BLaER1 treated with 17β-estradiol and CSF1 and Interleukin-3, amounts not matched to agents 10 nM and 100 nM (cell line): ENCODE results near the gene EXTL2.

Experiments used
- H3K27ac ChIP-seq, 11 experiments: shearing (Covaris generic); formaldehyde crosslinking; 2 replicates each; pipeline ENCODE4 v1.8.1; 2022
- H3K27me3 ChIP-seq, 11 experiments: shearing (Covaris generic); formaldehyde crosslinking; 2 replicates each; pipeline ENCODE4 v1.8.1; 2022
- H3K36me3 ChIP-seq, 11 experiments: shearing (Covaris generic); formaldehyde crosslinking; 2 replicates each; pipeline ENCODE4 v1.8.1; 2022
- H3K4me1 ChIP-seq, 10 experiments: shearing (Covaris generic); formaldehyde crosslinking; 2 replicates each; pipeline ENCODE4 v1.8.1; 2022
- H3K4me2 ChIP-seq, 11 experiments: shearing (Covaris generic); formaldehyde crosslinking; 2 replicates each; pipeline ENCODE4 v1.8.1; 2022
- H3K4me3 ChIP-seq, 10 experiments: shearing (Covaris generic); formaldehyde crosslinking; 2 replicates each; pipeline ENCODE4 v1.8.1; 2022
- H3K9ac ChIP-seq, 11 experiments: shearing (Covaris generic); formaldehyde crosslinking; 2 replicates each; pipeline ENCODE4 v1.8.1; 2022
- H3K9me3 ChIP-seq, 11 experiments: shearing (Covaris generic); formaldehyde crosslinking; replicated peaks in 1 of 11; 2 replicates each; pipeline ENCODE4 v1.8.1; 2022
- H4K20me1 ChIP-seq, 11 experiments: shearing (Covaris generic); formaldehyde crosslinking; 2 replicates each; pipeline ENCODE4 v1.8.1; 2022
- Cebpa-rat ChIP-seq, 11 experiments: shearing (Covaris generic); IDR thresholded peaks; 2 replicates each; pipeline ENCODE4 v1.8.1; 2022

Gene EXTL2

GRCh38 chr1:100876291-100876690 is 18.4 kb downstream of the EXTL2 start:
- Histone ChIP-seq H3K27me3 (no peaks in the 10 kb centered on the region), H3K27ac (no peak overlapping the region), H3K4me1 (no peaks in the 10 kb centered on the region), H3K9ac (no peak overlapping the region), H4K20me1 (no peaks in the 10 kb centered on the region), H3K4me3 (no peak overlapping the region), H3K9me3 (no peaks in the 10 kb centered on the region), H3K36me3 (peaks cover 0 to 40% (median 8%) of the 10 kb centered on the region in 11 experiments; a peak in 11 of 22 replicates), H3K4me2 (no peak overlapping the region)
- no peak for TF ChIP-seq Cebpa-rat (IDR thresholded peaks at IDR 0.05)

GRCh38 chr1:100875228-100875627 is 19.4 kb downstream of the EXTL2 start:
- no peaks in the 10 kb centered on the region for H4K20me1 ChIP-seq
- peaks cover 0 to 40% (median 8%) of the 10 kb centered on the region in 11 experiments; a peak in 11 of 22 replicates for H3K36me3 ChIP-seq
- TF ChIP-seq Cebpa-rat (IDR thresholded peaks at IDR 0.05) = no peak
- H3K9ac ChIP-seq = no peak overlapping the region
- H3K4me1 ChIP-seq = no peaks in the 10 kb centered on the region
- no peaks in the 10 kb centered on the region for H3K27me3 ChIP-seq
- no peaks in the 10 kb centered on the region for H3K9me3 ChIP-seq
- H3K4me3 ChIP-seq = no peak overlapping the region
- no peak overlapping the region for H3K27ac ChIP-seq
- H3K4me2 ChIP-seq = no peak overlapping the region

- Histone ChIP-seq H3K27ac (no peak overlapping the region), H3K9ac (no peak overlapping the region), H3K4me3 (no peak overlapping the region), H4K20me1 (no peaks in the 10 kb centered on the region), H3K36me3 (peaks cover 0 to 40% (median 8%) of the 10 kb centered on the region in 11 experiments; a peak in 11 of 22 replicates), H3K27me3 (no peaks in the 10 kb centered on the region), H3K9me3 (no peaks in the 10 kb centered on the region), H3K4me1 (no peaks in the 10 kb centered on the region), H3K4me2 (no peak overlapping the region)
- no peak for TF ChIP-seq Cebpa-rat (IDR thresholded peaks at IDR 0.05)
These were observed 20.2 kb downstream of the EXTL2 start for GRCh38 chr1:100874433-100874832.

GRCh38 chr1:100869996-100870395 is 24.6 kb downstream of the EXTL2 start:
- H3K9me3 ChIP-seq = no peaks in the 10 kb centered on the region
- H3K4me2 ChIP-seq = no peak overlapping the region
- no peak overlapping the region for H3K4me3 ChIP-seq
- no peaks in the 10 kb centered on the region for H3K4me1 ChIP-seq
- no peaks in the 10 kb centered on the region for H4K20me1 ChIP-seq
- no peak for TF ChIP-seq Cebpa-rat (IDR thresholded peaks at IDR 0.05)
- H3K36me3 ChIP-seq = peaks cover 0 to 7% (median 0%) of the 10 kb centered on the region in 11 experiments; a peak in 2 of 22 replicates
- no peaks in the 10 kb centered on the region for H3K27me3 ChIP-seq
- H3K9ac ChIP-seq = no peak overlapping the region
- H3K27ac ChIP-seq = no peak overlapping the region

- Histone ChIP-seq H3K27ac (no peak overlapping the region), H3K27me3 (no peaks in the 10 kb centered on the region), H3K9me3 (no peaks in the 10 kb centered on the region), H3K9ac (no peak overlapping the region), H3K4me1 (no peaks in the 10 kb centered on the region), H4K20me1 (no peaks in the 10 kb centered on the region), H3K36me3 (0 out of 22 replicates have a peak, but pooled peaks cover 0 to under 1% (median 0%) of the 10 kb centered on the region in 11 experiments), H3K4me3 (no peak overlapping the region), H3K4me2 (no peak overlapping the region)
- TF ChIP-seq Cebpa-rat (IDR thresholded peaks at IDR 0.05) = no peak
These were observed 26.2 kb downstream of the EXTL2 start for GRCh38 chr1:100868364-100868995.

GRCh38 chr1:100866901-100867206 is 27.8 kb downstream of the EXTL2 start:
- Histone ChIP-seq H3K9me3 (no peaks in the 10 kb centered on the region), H3K4me2 (no peak overlapping the region), H3K9ac (no peak overlapping the region), H3K4me1 (no peaks in the 10 kb centered on the region), H4K20me1 (no peaks in the 10 kb centered on the region), H3K27me3 (no peaks in the 10 kb centered on the region), H3K36me3 (no peaks in the 10 kb centered on the region), H3K27ac (no peak overlapping the region), H3K4me3 (no peak overlapping the region)
- TF ChIP-seq Cebpa-rat (IDR thresholded peaks at IDR 0.05) = no peak

- no peaks in the 10 kb centered on the region for H4K20me1 ChIP-seq
- H3K9me3 ChIP-seq = no peaks in the 10 kb centered on the region
- H3K4me3 ChIP-seq = no peak overlapping the region
- H3K36me3 ChIP-seq = no peaks in the 10 kb centered on the region
- TF ChIP-seq Cebpa-rat (IDR thresholded peaks at IDR 0.05) = no peak
- H3K4me2 ChIP-seq = no peak overlapping the region
- H3K27ac ChIP-seq = no peak overlapping the region
- H3K4me1 ChIP-seq = no peaks in the 10 kb centered on the region
- no peak overlapping the region for H3K9ac ChIP-seq
- no peaks in the 10 kb centered on the region for H3K27me3 ChIP-seq
These were observed 28.4 kb downstream of the EXTL2 start for GRCh38 chr1:100866041-100866900.

- no peak for TF ChIP-seq Cebpa-rat (IDR thresholded peaks at IDR 0.05)
- Histone ChIP-seq H3K4me3 (no peak overlapping the region), H3K27ac (no peak overlapping the region), H3K9ac (no peak overlapping the region), H3K27me3 (no peaks in the 10 kb centered on the region), H3K4me1 (no peaks in the 10 kb centered on the region), H3K9me3 (no peaks in the 10 kb centered on the region), H4K20me1 (no peaks in the 10 kb centered on the region), H3K36me3 (no peaks in the 10 kb centered on the region), H3K4me2 (no peak overlapping the region)
These were observed 32.1 kb downstream of the EXTL2 start for GRCh38 chr1:100862591-100862990.

GRCh38 chr1:100861379-100861778 is 33.3 kb downstream of the EXTL2 start:
- no peaks in the 10 kb centered on the region for H4K20me1 ChIP-seq
- TF ChIP-seq Cebpa-rat (IDR thresholded peaks at IDR 0.05) = no peak
- no peak overlapping the region for H3K4me2 ChIP-seq
- no peaks in the 10 kb centered on the region for H3K9me3 ChIP-seq
- H3K36me3 ChIP-seq = no peaks in the 10 kb centered on the region
- H3K4me1 ChIP-seq = no peaks in the 10 kb centered on the region
- H3K27me3 ChIP-seq = no peaks in the 10 kb centered on the region
- H3K27ac ChIP-seq = no peak overlapping the region
- H3K4me3 ChIP-seq = no peak overlapping the region
- no peak overlapping the region for H3K9ac ChIP-seq
